ENCODE results near the gene SPATC1L. TPM values are rescaled to one million over a fixed set of nuclear protein-coding genes. Genes with fewer than 3 reads are reported as not detected.

SPATC1L gene
- total RNA-seq, 2 experiments from 2014 or later: 4.7 to 8.3 TPM

GRCh38 chr21:46124083-46124925 lies 60.0 kb downstream of the SPATC1L start:
- no TSS peak for BruUV-seq (replicated peaks)
- DNase-seq (ENCODE audit: low spot score): no peak

GRCh38 chr21:46122758-46123683 lies 61.2 kb downstream of the SPATC1L start:
- no TSS peak for BruUV-seq (replicated peaks)
- ChIA-PET POLR2A (no interaction called here), CTCF (ENCODE audit: unreplicated experiment) (no interaction called here)
- no peaks in the 10 kb centered on the region for H3K4me1 ChIP-seq (ENCODE audit: insufficient read depth, low read length, poor library complexity, severe bottlenecking)
- no peaks in the 10 kb centered on the region for H3K9me3 ChIP-seq (ENCODE audit: low read length)
- H3K9me2 ChIP-seq (ENCODE audit: insufficient read depth, low read length): no peaks in the 10 kb centered on the region
- TF ChIP-seq, protein P1, sequence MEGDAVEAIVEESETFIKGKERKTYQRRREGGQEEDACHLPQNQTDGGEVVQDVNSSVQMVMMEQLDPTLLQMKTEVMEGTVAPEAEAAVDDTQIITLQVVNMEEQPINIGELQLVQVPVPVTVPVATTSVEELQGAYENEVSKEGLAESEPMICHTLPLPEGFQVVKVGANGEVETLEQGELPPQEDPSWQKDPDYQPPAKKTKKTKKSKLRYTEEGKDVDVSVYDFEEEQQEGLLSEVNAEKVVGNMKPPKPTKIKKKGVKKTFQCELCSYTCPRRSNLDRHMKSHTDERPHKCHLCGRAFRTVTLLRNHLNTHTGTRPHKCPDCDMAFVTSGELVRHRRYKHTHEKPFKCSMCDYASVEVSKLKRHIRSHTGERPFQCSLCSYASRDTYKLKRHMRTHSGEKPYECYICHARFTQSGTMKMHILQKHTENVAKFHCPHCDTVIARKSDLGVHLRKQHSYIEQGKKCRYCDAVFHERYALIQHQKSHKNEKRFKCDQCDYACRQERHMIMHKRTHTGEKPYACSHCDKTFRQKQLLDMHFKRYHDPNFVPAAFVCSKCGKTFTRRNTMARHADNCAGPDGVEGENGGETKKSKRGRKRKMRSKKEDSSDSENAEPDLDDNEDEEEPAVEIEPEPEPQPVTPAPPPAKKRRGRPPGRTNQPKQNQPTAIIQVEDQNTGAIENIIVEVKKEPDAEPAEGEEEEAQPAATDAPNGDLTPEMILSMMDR (conservative IDR thresholded peaks at IDR 0.05; ENCODE audit: low read length): no peak
- no peak for TF ChIP-seq EZH2phosphoT487 (IDR thresholded peaks at IDR 0.05; ENCODE audit: borderline replicate concordance, low read depth, low read length)
- H3K27ac ChIP-seq (ENCODE audit: low read depth, low read length, poor library complexity, severe bottlenecking): no peak overlapping the region
- no peak for DNase-seq (ENCODE audit: low spot score)
- no peak overlapping the region for H3K4me2 ChIP-seq (ENCODE audit: low read length)
- H3K36me3 ChIP-seq (ENCODE audit: insufficient read depth, low read length): no peaks in the 10 kb centered on the region
- no peak overlapping the region for H2AFZ ChIP-seq (ENCODE audit: low read length)
- no peak overlapping the region for H3K4me3 ChIP-seq (ENCODE audit: low read depth, low read length, poor library complexity, severe bottlenecking)
- H4K20me1 ChIP-seq (ENCODE audit: insufficient read depth, low read length): no peaks in the 10 kb centered on the region
- intact Hi-C loops (cut with micrococcal nuclease; ENCODE audit: unreplicated experiment): no loop called here
- no peaks in the 10 kb centered on the region for H3K79me2 ChIP-seq (ENCODE audit: insufficient read depth, low read depth, low read length)

More at GRCh38 chr21:46124083-46124925, 60.0 kb downstream of the SPATC1L start:
- H3K27ac ChIP-seq (ENCODE audit: low read depth, low read length, poor library complexity, severe bottlenecking): no peak overlapping the region
- ChIA-PET CTCF (ENCODE audit: unreplicated experiment) (no interaction called here), POLR2A (no interaction called here)
- intact Hi-C loops (cut with micrococcal nuclease; ENCODE audit: unreplicated experiment): no loop called here
- H3K79me2 ChIP-seq (ENCODE audit: insufficient read depth, low read depth, low read length): no peaks in the 10 kb centered on the region
- no peak overlapping the region for H3K4me3 ChIP-seq (ENCODE audit: low read depth, low read length, poor library complexity, severe bottlenecking)
- no peak overlapping the region for H2AFZ ChIP-seq (ENCODE audit: low read length)
- no peak overlapping the region for H3K4me2 ChIP-seq (ENCODE audit: low read length)
- TF ChIP-seq, protein P1 (conservative IDR thresholded peaks at IDR 0.05; ENCODE audit: low read length): no peak
- TF ChIP-seq EZH2phosphoT487 (IDR thresholded peaks at IDR 0.05; ENCODE audit: borderline replicate concordance, low read depth, low read length): no peak
- H4K20me1 ChIP-seq (ENCODE audit: insufficient read depth, low read length): no peaks in the 10 kb centered on the region
- no peaks in the 10 kb centered on the region for H3K9me2 ChIP-seq (ENCODE audit: insufficient read depth, low read length)
- no peaks in the 10 kb centered on the region for H3K36me3 ChIP-seq (ENCODE audit: insufficient read depth, low read length)
- no peaks in the 10 kb centered on the region for H3K4me1 ChIP-seq (ENCODE audit: insufficient read depth, low read length, poor library complexity, severe bottlenecking)
- no peaks in the 10 kb centered on the region for H3K9me3 ChIP-seq (ENCODE audit: low read length)

All from OCI-LY7 (cell line).